Gastrocnemius medialis (tissue), 4 donors: ENCODE measurements around the gene RAPGEF2. TPM values are rescaled to one million over a fixed set of nuclear protein-coding genes. Genes with fewer than 3 reads are reported as not detected.

Source experiments
- ATAC-seq, 2 donors: fragments of 150-250 bp; one replicate each; pipeline ENCODE4 v1.9.1; 2016
- DNase-seq, 2 donors: peaks; one replicate each; pipeline ENCODE4 v3.0.0-alpha.2; 2019
- H3K27ac ChIP-seq, 4 donors: fragments of 200-600 bp; sonication (generic); 1 replicate in 1 of 4; 2 replicates in 3 of 4; pipeline ENCODE4 v1.5.1; 2016 to 2018; ENCODE audit warnings: mild to moderate bottlenecking in 2 of 4, moderate library complexity in 1 of 4
- H3K27me3 ChIP-seq, 3 donors: fragments of 200-600 bp; sonication (generic) in 2 of 3; 1 replicate in 1 of 3; 2 replicates in 2 of 3; pipeline versions ENCODE4 v1.5.1 to v1.6.0; 2016 to 2019; ENCODE audit warnings: mild to moderate bottlenecking in 1 of 3, moderate library complexity in 1 of 3
- H3K36me3 ChIP-seq, 2 donors: fragments of 200-600 bp; sonication (generic) in 1 of 2; one replicate each; pipeline ENCODE4 v1.5.1; 2017 to 2018
- H3K4me1 ChIP-seq, 2 donors: fragments of 200-600 bp; sonication (generic) in 1 of 2; one replicate each; pipeline ENCODE4 v1.5.1; 2016 to 2017; ENCODE audit warnings: mild to moderate bottlenecking in 2 of 2
- H3K4me3 ChIP-seq, 4 donors: fragments of 200-600 bp; sonication (generic) in 3 of 4; 1 replicate in 1 of 4; 2 replicates in 3 of 4; pipeline ENCODE4 v1.5.1; 2016 to 2019; ENCODE audit warnings: mild to moderate bottlenecking in 2 of 4
- H3K9me3 ChIP-seq, 3 donors: fragments of 200-600 bp; sonication (generic) in 2 of 3; 1 replicate in 1 of 3; 2 replicates in 2 of 3; pipeline ENCODE4 v1.5.1; 2016 to 2019
- POLR2A ChIP-seq, 2 donors: fragments of 450-650 bp; IDR thresholded peaks; one replicate each; pipeline ENCODE4 v1.6.1; 2017; ENCODE audit warnings: antibody characterized with exemption in 2 of 2, mild to moderate bottlenecking in 2 of 2, moderate library complexity in 2 of 2
- in situ Hi-C, 4 donors: fragments of 200-750 bp; cut with MboI; loops; one replicate each; pipeline versions ENCODE4 v1.15.0 to v1.8.0; 2017; ENCODE audit warnings: low sequenced_read_pairs in 4 of 4
- intact Hi-C: fragments of 100-400 bp; cut with DNase I; formaldehyde crosslinking; loops from one replicate; pipeline ENCODE4 v1.15.1; 2023; ENCODE audit warnings: low total_unique reads
- total RNA-seq, 4 donors: library from RNA; depleted of rRNA; stranded (reverse); fragments of >200 nt; gene quantifications; one replicate each; pipeline versions ENCODE4 v1.1.0 to v1.2.3, GENCODE V29; 2016
- TF ChIP-seq, protein P1 (sequence below), 5 experiments: fragments of 450-650 bp in 3 of 5; fragments of 200-600 bp in 2 of 5; sonication (generic) in 2 of 5; IDR thresholded peaks in 4 of 5; conservative IDR thresholded peaks in 1 of 5; 1 replicate in 4 of 5; 2 replicates in 1 of 5; pipeline ENCODE4 v1.5.1; 2016 to 2019; ENCODE audit warnings: antibody characterized with exemption in 5 of 5, mild to moderate bottlenecking in 3 of 5, moderate library complexity in 3 of 5

The RAPGEF2 gene
- total RNA-seq, 4 donors from 2014 or later: 32.9 to 42.3 (median 38.7) TPM

DNA sequence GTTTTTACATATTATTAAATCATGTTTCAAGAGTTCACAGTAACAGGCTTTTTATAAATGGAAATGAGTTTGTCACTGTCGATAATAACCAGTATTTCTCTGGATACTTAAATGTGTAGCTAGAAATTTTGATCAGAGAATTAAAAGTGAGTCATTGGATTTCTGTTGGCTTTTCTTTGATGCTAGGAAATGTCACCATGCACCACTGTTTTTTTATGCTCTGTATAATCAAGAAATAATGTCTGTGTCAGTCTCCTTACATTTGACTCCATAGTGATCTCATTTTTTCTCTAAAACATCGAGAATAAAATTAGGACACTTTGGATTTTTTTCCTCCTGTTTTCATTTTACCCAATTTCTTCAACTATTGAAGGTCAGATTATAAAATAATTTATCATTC is 234.2 kb downstream of the RAPGEF2 start:
- intact Hi-C loops (no loop called here), in situ Hi-C loops (no loop called here)
- peaks cover 0 to 27% of the 10 kb centered on the region in 2 donors for H3K36me3 ChIP-seq

DNA sequence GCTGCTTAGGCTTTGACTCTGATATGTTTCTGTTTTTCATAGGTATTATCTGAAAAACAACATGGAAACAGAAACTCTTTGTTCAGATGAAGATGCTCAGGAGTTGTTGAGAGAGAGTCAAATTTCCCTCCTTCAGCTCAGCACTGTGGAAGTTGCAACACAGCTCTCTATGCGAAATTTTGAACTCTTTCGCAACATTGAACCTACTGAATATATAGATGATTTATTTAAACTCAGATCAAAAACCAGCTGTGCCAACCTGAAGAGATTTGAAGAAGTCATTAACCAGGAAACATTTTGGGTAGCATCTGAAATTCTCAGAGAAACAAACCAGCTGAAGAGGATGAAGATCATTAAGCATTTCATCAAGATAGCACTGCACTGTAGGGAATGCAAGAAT is 238.6 kb downstream of the RAPGEF2 start:
- H3K27me3 ChIP-seq: no peaks in the 10 kb centered on the region
- peaks cover 0 to 48% of the 10 kb centered on the region in 2 donors for H3K36me3 ChIP-seq
- H3K9me3 ChIP-seq: no peaks in the 10 kb centered on the region
- DNase-seq (no peak), ATAC-seq (no peak)
- no peak for TF ChIP-seq POLR2A (IDR thresholded peaks at IDR 0.05)
- H3K4me3 ChIP-seq: no peak overlapping the region
- peaks cover 4 to 9% of the 10 kb centered on the region in 2 donors for H3K4me1 ChIP-seq
- in situ Hi-C loops: no loop called here
- no peak overlapping the region for H3K27ac ChIP-seq
- intact Hi-C loops: no loop called here

More for the DNA sequence above, 234.2 kb downstream of the RAPGEF2 start:
- Histone ChIP-seq H3K27me3 (no peaks in the 10 kb centered on the region), H3K4me3 (no peak overlapping the region), H3K4me1 (peaks cover 0 to 17% of the 10 kb centered on the region in 2 donors), H3K27ac (peak overlapping the region in 1 of 4 donors; percentile 15), H3K9me3 (no peaks in the 10 kb centered on the region)
- TF ChIP-seq POLR2A (IDR thresholded peaks at IDR 0.05): no peak
- TF ChIP-seq, protein P1, sequence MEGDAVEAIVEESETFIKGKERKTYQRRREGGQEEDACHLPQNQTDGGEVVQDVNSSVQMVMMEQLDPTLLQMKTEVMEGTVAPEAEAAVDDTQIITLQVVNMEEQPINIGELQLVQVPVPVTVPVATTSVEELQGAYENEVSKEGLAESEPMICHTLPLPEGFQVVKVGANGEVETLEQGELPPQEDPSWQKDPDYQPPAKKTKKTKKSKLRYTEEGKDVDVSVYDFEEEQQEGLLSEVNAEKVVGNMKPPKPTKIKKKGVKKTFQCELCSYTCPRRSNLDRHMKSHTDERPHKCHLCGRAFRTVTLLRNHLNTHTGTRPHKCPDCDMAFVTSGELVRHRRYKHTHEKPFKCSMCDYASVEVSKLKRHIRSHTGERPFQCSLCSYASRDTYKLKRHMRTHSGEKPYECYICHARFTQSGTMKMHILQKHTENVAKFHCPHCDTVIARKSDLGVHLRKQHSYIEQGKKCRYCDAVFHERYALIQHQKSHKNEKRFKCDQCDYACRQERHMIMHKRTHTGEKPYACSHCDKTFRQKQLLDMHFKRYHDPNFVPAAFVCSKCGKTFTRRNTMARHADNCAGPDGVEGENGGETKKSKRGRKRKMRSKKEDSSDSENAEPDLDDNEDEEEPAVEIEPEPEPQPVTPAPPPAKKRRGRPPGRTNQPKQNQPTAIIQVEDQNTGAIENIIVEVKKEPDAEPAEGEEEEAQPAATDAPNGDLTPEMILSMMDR (IDR thresholded peaks at IDR 0.05 in 4 of 5, conservative IDR thresholded peaks at IDR 0.05 in 1 of 5): no peak
- DNase-seq (no peak), ATAC-seq (no peak)

DNA sequence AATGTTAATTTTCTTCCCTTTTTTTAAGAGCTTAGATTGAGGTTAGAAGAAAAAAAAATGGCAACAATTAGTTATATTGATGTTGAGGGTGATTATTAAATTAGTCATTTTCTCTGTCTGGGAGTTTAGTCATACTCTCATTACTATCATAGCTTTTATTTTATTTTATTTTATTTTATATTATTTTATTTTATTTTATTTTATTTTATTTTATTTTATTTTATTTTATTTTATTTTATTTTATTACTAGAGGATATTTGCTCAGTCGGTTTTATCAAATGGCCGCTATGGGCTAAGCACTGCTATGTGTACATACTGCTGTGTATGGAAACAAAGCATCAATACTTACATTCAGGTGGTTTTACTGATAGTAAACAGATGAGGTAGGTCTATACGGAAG is 239.5 kb downstream of the RAPGEF2 start:
- TF ChIP-seq POLR2A (IDR thresholded peaks at IDR 0.05): no peak
- TF ChIP-seq, protein P1 (IDR thresholded peaks at IDR 0.05 in 4 of 5, conservative IDR thresholded peaks at IDR 0.05 in 1 of 5): no peak
- Histone ChIP-seq H3K4me3 (no peak overlapping the region), H3K36me3 (peaks cover 0 to 57% of the 10 kb centered on the region in 2 donors), H3K27me3 (no peaks in the 10 kb centered on the region), H3K9me3 (no peaks in the 10 kb centered on the region), H3K4me1 (peaks cover 4 to 9% of the 10 kb centered on the region in 2 donors), H3K27ac (no peak overlapping the region)
- intact Hi-C loops (no loop called here), in situ Hi-C loops (no loop called here)
- DNase-seq (no peak), ATAC-seq (no peak)

DNA sequence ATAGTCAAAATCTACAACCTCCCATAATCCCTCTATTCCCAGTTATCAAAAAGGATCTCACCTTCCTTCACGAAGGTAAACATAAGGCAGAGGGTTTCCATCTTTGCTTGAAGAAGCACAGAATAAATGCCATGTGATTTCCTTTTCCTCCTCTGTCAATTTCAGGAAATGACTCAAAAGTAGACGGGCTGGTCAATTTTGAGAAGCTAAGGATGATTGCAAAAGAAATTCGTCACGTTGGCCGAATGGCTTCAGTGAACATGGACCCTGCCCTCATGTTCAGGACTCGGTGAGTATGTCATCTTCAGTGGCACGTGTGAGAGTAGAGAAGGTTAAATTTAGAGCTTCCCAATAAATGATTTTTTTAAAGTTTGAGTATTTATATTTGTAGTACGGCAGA is 240.2 kb downstream of the RAPGEF2 start:
- TF ChIP-seq, protein P1 (IDR thresholded peaks at IDR 0.05 in 4 of 5, conservative IDR thresholded peaks at IDR 0.05 in 1 of 5): no peak
- TF ChIP-seq POLR2A (IDR thresholded peaks at IDR 0.05): no peak
- ATAC-seq (no peak), DNase-seq (no peak)
- peaks cover 4 to 9% of the 10 kb centered on the region in 2 donors for H3K4me1 ChIP-seq
- in situ Hi-C loops: no loop called here
- intact Hi-C loops: no loop called here
- H3K27ac ChIP-seq: no peak overlapping the region
- peaks cover 0 to 55% of the 10 kb centered on the region in 2 donors for H3K36me3 ChIP-seq
- H3K27me3 ChIP-seq: no peaks in the 10 kb centered on the region
- H3K9me3 ChIP-seq: no peaks in the 10 kb centered on the region
- no peak overlapping the region for H3K4me3 ChIP-seq

DNA sequence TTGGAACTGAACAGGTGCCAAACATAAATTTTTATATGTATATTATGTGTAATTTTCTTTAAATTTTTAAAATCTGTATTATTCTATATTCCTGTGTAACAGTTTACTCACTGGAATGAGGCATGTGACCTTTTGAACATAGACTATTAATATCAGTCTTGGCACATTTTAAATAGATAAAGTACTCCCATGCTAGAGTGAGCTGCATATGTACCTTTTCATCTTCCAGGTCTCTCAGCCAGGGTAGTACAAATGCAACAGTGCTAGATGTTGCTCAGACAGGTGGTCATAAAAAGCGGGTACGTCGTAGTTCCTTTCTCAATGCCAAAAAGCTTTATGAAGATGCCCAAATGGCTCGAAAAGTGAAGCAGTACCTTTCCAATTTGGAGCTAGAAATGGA is 242.0 kb downstream of the RAPGEF2 start:
- Histone ChIP-seq H3K27ac (peak overlapping the region in 1 of 4 donors; percentile 21), H3K4me3 (no peak overlapping the region), H3K36me3 (peaks cover 0 to 38% of the 10 kb centered on the region in 2 donors), H3K27me3 (no peaks in the 10 kb centered on the region), H3K4me1 (peaks cover 4 to 18% of the 10 kb centered on the region in 2 donors), H3K9me3 (no peaks in the 10 kb centered on the region)
- no peak for DNase-seq
- intact Hi-C loops (no loop called here), in situ Hi-C loops (no loop called here)
- peak in 1 of 2 donors; percentile 33 for ATAC-seq
- TF ChIP-seq POLR2A (IDR thresholded peaks at IDR 0.05): no peak
- TF ChIP-seq, protein P1 (IDR thresholded peaks at IDR 0.05 in 4 of 5, conservative IDR thresholded peaks at IDR 0.05 in 1 of 5): no peak
